Neural cell (in vitro differentiated cells): ENCODE data around the gene LCLAT1.

Source experiments
- EP300 ChIP-seq: fragments of 450-650 bp; conservative IDR thresholded peaks from 2 replicates; pipeline ENCODE4 v1.6.1; 2014; ENCODE audit warnings: antibody characterized with exemption, mild to moderate bottlenecking, moderate library complexity; ENCODE audit not compliant: poor library complexity, severe bottlenecking
- TAF1 ChIP-seq: IDR thresholded peaks from 2 replicates; pipeline ENCODE4 v1.6.1; 2012; ENCODE audit warnings: low read depth
- TF ChIP-seq, protein P1 (sequence below): fragments of 450-650 bp; IDR thresholded peaks from 2 replicates; pipeline ENCODE4 v1.5.1; 2014; ENCODE audit warnings: antibody characterized with exemption, mild to moderate bottlenecking, moderate library complexity; ENCODE audit not compliant: poor library complexity, severe bottlenecking

DNA sequence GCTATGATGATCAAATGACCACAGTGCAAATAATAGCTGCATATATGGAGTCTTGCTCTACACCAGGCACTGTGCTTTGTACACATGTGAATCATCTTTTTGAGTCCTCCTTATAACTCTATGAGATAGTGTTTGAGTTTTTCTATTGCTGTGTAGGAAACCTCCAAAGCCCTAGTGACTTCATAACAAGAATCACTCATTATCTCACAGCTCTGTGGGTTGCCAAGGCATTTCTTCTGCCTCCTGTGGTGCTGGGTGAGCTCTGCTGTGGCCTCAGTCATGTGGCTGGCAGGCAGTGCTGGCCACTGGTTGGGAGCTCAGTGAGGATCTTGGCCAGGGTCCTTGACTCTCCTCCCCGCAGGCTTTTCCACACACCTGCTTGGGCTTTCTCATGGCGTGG is 206.8 kb downstream of the LCLAT1 start:
- TF ChIP-seq EP300 (no peak), TAF1 (no peak)
- TF ChIP-seq, protein P1, sequence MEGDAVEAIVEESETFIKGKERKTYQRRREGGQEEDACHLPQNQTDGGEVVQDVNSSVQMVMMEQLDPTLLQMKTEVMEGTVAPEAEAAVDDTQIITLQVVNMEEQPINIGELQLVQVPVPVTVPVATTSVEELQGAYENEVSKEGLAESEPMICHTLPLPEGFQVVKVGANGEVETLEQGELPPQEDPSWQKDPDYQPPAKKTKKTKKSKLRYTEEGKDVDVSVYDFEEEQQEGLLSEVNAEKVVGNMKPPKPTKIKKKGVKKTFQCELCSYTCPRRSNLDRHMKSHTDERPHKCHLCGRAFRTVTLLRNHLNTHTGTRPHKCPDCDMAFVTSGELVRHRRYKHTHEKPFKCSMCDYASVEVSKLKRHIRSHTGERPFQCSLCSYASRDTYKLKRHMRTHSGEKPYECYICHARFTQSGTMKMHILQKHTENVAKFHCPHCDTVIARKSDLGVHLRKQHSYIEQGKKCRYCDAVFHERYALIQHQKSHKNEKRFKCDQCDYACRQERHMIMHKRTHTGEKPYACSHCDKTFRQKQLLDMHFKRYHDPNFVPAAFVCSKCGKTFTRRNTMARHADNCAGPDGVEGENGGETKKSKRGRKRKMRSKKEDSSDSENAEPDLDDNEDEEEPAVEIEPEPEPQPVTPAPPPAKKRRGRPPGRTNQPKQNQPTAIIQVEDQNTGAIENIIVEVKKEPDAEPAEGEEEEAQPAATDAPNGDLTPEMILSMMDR, result no peak
